Measurements from ENCODE around the gene CD84.
"Not testable (repeated sequence)": the region's sequence is repeated elsewhere in the genome, so short reads cannot be mapped to it uniquely, and the experiment has no call there.

DNA sequence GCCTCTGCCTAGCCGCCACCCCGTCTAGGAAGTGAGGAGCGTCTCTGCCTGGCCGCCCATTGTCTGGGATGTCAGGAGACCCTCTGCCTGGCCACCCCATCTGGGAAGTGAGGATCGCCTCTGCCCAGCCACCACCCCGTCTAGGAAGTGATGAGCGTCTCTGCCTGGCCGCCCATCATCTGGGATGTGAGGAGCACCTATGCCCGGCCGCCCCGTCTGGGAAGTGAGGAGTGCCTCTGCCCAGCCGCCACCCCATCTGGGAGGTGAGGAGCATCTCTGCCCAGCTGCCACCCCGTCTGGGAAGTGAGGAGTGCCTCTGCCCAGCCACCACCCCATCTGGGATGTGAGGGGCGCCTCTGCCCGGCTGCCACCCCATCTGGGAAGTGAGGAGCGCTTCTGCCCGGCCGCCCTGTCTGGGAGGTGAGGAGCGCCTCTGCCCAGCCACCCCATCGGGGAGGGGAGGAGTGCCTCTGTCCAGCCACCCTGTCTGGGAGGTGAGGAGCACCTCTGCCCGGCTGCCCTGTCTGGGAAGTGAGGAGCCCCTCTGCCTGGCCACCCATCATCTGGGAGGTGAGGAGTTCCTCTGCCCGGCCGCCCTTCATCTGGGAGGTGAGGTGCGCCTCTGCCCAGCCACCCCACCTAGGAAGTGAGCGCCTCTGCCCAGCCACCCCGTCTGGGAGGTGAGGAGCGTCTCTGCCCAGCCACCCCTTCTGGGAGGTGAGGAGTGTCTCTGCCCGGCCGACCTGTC, 47.3 kb downstream of the CD84 start:
- TF ChIP-seq, protein P1, sequence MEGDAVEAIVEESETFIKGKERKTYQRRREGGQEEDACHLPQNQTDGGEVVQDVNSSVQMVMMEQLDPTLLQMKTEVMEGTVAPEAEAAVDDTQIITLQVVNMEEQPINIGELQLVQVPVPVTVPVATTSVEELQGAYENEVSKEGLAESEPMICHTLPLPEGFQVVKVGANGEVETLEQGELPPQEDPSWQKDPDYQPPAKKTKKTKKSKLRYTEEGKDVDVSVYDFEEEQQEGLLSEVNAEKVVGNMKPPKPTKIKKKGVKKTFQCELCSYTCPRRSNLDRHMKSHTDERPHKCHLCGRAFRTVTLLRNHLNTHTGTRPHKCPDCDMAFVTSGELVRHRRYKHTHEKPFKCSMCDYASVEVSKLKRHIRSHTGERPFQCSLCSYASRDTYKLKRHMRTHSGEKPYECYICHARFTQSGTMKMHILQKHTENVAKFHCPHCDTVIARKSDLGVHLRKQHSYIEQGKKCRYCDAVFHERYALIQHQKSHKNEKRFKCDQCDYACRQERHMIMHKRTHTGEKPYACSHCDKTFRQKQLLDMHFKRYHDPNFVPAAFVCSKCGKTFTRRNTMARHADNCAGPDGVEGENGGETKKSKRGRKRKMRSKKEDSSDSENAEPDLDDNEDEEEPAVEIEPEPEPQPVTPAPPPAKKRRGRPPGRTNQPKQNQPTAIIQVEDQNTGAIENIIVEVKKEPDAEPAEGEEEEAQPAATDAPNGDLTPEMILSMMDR (IDR thresholded peaks at IDR 0.05) = not testable (repeated sequence)
- not testable (repeated sequence) for TF ChIP-seq POLR2A (IDR thresholded peaks at IDR 0.05)

Data from right lobe of liver (tissue), 4 donors.